ENCODE data around the gene CACNB3.

Gene CACNB3

DNA sequence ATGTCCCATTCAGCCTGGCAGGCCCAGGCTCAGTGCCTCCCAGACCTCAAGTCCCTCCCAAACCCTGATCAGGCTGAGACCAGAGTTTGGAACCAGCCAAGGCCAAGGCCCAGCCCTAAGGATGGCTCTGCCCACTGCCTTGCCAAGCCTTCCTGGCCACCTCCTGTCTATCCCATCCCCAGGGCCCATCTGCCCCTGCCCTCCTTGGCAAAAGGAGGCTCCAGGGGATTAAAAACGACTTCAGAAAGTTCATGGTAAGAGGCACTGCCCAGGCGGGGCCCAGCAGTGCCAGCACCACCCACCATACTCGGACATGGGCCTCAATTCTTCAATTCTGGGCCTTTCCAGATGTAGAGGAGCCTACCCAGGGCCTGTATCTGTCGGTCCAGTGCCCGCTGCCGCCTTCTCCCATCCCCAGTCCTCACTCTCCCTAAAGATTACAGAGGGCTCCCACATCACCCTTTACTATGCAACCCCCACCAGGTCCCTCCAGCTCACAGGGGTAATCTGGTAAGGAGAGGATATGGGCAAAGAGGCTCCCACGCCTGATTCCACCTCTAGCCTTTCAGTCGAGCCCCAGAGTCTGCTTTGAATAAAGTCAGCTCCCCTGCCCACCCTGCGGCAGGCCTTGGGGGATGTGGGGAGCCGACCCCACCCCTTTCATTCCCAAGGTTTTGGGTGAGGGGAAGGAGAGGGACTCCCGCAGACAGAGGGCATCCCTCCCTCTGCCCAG is 30.3 kb upstream of the CACNB3 start:
- DNase-seq (ENCODE audit: insufficient read length, low spot score) (no peak), FAIRE-seq (peak; percentile 42)

DNA sequence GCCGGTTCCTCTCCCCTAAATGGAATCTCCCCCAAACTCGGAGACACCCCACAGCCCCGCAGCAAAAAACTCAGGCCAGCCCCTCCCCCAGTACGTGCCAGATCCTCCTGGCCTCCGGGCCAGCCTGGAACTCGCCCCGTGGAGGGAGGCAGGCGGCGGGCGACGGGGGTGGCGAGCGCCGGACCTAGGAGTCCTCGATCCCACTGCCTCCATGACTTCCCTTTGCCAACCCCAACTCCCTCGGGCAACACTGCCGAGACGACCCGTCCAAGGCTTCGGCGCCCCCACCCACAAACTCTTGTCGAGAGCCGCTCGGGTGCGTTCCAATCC is 29.8 kb upstream of the CACNB3 start:
- FAIRE-seq (no peak), DNase-seq (ENCODE audit: insufficient read length, low spot score) (no peak)

DNA sequence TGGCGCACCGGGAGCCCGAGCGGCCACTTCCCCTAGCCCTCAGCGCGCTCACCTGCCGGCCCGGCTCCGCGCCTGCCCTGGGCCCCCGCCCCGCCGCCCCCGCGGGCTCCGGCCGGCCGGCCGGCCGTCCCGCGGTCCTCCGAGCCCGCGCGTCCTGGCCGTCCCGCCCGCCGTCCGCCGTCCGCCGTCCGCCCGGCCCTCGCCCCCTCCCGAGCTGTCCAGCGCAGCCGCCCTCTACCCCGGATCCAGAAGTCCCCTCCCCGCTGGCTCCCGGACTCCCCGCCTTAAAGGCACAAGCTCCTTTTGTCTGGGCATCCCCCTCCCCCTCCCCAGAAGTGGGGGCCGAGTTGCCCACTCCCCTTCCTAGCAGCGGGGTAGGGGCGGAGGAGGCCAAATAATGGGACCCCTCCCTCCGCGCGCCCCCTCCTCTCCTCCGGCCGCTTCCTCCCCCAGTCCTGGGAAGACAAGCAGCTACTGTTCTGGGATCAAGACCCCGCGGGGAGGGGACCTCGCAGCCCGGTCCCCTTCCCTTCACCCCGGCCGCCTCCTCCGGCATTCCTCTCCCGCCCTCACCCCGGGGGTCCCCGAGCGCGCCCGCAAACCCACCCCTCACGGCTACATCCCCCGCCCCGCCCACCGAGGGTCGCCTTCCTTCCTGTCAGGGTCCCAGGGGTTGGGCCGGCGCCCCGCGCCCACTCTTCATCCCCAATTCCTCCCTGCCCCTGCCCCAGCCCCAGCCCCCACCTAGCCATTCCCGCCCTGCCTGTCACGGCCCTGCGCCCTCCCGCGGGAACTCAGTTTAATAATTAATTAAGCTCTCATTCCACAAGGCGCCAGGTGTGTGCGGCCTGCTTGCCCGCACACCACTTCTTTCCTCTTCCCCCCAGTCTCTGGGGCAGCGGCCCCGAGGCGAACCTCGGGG is 29.2 kb upstream of the CACNB3 start, which contains the start of gene ADCY6:
ADCY6 (minus strand) TSS at position 236 of the 922 bp plus-strand sequence. CDS start 5,655 bp downstream, outside the sequence.
- peak; percentile 79 for FAIRE-seq
- DNase-seq (ENCODE audit: insufficient read length, low spot score): peak; percentile 84

DNA sequence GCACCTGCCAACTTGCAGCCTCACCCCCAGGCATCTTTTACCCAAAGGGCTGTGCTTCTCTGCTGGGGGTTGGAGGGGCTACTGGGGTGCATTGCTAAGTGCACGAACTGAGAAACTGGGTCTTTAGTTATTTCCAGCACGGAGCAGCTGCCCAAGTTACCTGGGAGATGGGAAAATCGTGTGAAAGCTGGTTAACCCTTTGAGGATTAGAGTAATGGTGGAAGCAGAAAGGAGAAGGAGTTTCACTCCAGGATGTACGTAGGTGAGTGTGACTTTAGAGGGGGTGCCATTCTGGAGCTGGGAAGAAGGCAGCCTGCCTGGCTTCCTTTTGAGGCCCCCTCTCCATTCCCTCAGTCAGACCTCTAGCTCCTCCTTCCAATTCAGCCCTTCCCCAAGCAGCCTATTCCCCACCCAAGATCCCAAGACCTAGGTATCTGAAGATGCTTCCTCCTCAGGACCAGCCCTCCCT is 28.4 kb upstream of the CACNB3 start:
- FAIRE-seq: peak; percentile 45
- DNase-seq (ENCODE audit: insufficient read length, low spot score): no peak

DNA sequence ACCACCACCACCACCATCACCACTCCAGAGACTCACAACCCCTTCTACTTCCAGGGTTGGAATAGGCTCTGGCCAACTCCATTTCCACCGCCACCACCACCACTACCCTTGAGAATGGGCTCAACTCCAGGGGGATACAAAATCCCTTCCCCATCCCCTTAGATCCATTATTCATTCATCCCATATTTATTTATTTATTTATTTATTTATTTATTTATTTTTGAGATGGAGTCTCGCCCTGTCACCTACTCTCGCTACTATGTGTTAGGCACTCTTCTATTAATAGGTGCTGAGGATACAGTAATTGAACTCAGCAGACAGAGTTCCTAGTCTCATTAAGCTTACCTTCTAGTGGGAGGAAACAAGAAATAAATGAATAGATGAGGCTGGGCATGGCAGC is 24.6 kb upstream of the CACNB3 start:
- DNase-seq (ENCODE audit: insufficient read length, low spot score) (no peak), FAIRE-seq (no peak)

DNA sequence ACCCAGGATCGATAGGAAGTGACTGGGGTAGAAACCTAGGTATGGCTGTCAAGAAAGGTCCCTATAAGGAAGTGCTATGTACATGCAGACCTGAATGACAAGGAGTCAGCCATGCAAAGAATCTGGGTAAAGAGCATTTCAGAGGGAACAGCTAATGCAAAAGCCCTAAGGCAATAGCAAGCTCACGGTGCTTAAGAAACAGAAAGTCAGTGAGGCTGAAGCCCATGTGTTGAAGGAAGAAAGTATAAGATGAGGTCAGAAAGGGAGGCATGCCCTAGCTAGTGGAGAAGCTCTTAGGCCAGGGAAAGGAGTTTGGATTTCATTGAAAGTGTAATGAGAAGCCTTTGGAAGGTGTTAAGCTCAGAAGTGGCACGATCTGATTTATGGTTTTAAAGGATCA is 23.4 kb upstream of the CACNB3 start:
- no peak for DNase-seq (ENCODE audit: insufficient read length, low spot score)

DNA sequence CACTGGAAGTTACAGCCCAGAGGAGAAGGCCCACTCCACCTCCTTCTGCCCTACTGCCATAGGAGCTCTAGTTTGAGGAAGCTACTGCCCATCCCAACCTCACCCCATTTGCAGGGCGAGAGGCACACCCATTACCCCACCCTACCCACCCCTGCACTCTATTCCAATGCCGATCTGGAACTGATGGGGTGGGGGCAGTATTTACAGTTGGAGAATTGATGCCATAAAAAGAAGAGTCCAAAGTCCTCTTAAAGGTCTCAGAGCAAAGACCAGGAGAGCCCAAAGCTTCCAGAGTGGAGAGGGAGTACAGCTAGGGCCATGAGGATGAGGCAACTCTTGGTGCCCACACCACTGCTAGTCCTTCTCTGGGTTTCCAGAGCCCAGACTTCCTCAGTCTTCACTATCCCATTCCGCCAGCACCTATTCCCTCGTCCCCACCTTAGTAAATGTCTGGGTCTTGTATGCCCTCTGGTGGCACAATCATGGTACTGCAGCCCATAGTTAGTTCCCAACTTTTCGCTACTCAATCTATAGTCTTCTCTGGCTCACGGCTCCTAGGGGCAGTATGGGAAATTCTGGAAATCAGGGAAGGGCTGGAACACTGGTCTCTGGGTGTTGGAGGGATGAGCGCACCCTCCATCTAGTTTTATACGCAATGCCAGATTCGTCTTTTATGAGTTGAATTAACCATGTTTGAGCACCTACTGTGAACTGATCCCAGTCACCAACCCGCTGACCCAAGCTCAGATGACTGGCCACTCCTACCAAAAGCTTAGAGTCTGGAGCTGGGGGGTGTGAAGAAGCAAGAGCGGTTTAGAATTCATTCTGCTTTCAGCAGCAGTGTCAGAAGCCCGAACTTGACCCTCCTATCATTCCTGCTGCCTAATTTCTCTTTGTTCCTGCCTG is 22.5 kb upstream of the CACNB3 start:
- FAIRE-seq: peak; percentile 96
- DNase-seq (ENCODE audit: insufficient read length, low spot score): peak; percentile 76

More for the DNA sequence above, 23.4 kb upstream of the CACNB3 start:
- no peak for FAIRE-seq

DNA sequence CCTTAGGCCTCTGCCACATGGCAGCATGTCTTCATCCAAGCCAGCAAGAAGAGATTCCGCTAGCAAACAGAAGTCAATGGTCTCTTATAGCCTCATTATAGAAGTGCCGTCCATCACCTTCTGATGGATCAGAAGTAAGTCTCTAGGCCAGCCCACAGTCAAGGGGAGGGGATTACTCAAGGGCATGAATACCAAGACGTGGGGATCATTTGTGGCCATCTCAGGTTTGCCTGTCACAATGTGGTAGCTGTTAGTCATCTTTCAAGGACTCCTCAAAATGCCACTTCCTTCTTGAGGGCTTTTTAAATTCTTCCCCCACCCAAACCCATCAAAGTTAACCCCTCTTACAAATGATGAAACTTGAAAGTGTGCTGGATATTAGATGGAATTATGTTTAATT is 21.3 kb upstream of the CACNB3 start:
- DNase-seq (ENCODE audit: insufficient read length, low spot score): no peak
- no peak for FAIRE-seq

DNA sequence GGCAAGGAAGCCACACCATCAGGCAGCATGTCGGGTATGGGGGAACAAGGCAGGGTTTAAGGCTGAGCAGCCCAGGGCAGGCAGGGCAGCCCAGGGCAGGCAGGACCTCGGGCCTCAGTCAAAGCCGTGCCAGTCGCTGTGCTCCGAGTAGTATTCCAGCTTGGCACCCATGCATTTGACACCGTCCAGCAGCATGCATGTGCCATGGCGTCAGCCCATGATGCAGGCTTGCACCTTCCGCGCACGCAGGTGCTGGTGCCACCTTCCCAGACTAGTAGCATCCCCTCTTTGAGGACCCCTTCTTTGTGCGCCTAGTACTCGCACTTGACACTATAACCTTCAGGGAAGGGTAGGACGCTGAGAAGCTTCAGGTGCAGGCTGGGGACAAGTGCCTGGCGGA is 17.8 kb upstream of the CACNB3 start:
- DNase-seq (ENCODE audit: insufficient read length, low spot score): no peak
- FAIRE-seq: no peak

DNA sequence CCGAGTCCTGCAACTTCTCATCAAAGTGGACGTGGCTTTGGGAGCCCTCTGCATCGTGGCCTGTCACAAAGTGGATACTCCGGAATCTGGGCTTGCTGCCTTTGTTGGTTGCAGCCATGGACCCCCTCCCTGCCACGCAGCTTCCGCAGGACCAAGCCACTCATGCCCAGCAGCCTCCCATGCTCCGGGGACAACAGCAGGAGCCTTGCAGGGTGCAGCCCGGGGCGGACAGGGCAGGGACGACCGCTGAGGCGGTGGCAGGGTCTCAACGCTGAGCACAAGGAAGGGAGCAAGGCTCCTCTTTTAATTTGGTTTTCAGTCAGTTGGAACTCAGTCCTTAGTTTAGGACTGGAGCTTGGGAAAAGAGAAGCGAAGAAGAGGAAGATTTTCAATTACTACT is 17.3 kb upstream of the CACNB3 start:
- no peak for DNase-seq (ENCODE audit: insufficient read length, low spot score)
- no peak for FAIRE-seq

DNA sequence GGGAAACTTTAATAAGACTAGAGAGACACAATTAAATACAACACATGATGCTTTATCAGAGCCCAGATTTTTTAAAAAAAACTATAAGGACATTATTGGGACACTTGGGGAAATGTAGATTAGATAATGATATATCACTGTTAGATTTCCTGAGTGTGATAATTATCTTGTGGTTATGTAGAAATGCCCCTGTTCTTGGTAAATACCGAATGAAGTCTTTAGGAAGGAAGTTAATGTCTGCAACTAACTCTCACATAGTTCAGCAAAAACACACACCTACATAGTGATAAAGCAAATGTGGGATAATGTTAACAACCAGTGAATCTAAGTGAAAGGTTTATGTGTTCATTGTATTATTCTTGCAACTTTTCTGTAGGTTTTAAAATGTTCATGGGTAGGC is 14.6 kb upstream of the CACNB3 start:
- FAIRE-seq (no peak), DNase-seq (ENCODE audit: insufficient read length, low spot score) (no peak)

DNA sequence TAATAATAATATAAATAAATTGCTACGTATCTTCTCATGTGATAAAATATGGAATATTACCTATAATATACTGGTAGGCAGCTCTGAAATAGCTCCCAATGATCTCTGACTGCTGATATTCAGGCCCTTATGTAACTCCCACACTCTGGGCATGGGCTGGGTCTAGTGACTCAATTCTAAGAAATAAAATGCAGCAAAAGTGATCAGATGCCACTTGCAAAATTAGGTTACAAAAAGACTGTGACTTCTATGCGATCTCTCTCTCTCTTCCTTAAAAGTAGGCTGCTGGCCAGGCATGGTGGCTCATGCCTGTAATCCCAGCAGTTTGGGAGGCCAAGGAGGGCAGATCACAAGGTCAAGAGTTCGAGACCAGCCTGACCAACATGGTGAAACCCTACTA is 10.3 kb upstream of the CACNB3 start:
- DNase-seq (ENCODE audit: insufficient read length, low spot score) (no peak), FAIRE-seq (no peak)

DNA sequence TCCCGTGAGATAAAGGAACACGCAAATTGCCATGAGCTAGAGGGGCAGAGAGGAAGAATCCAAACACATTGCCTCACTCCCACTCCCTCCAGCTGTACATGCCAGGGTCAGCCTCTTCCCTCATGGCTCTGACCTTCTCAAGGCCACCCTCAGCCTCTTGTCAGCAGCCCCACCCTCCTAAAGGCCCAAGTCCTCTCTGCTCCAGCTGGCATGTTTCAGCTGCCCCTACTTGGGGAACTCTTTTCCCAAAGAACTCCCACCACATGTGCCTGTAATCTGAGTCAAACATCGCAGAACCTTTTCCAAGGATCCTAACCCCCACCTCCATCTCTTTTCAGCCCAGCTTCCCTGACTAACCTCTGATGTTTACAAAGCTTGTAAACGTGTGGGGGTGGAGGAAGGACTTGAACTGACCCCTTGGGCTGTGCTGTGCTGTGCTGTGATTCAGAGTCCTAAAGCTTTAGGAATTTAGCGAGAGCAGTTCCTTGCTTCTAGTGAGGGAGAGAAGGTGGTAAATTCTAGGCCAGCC is 7.3 kb upstream of the CACNB3 start:
- no peak for FAIRE-seq
- DNase-seq (ENCODE audit: insufficient read length, low spot score): no peak

DNA sequence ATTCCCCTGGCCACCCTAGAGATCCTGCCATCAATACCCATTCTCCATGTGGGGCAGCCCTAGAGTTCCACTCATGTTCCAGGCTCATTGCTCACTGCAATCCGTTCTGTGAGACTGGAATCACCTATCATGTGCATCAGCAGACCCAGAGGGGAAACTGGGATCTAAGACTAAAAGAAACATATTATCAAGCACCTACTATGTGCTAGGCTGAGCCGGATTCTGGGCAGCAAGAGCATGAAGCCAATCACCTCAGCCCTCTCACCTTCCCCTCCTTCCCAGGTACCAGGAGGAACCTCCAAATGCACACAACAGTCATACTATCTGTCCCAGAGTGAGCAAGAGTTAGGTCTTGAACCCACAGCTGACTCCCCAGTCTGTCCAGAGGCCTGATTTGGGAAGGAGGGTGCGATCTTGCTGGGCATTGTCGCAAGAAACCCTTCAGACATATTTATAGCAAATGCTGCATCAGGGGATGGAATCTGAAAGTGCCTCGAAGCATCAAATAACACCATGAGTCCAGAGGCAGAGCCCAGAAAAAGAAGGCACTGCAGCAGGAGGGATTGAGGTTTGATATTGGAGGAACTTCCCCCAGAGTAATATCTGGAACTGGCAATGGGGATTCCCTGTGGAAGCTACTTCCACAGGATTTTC is 6.7 kb upstream of the CACNB3 start:
- no peak for FAIRE-seq
- no peak for DNase-seq (ENCODE audit: insufficient read length, low spot score)

DNA sequence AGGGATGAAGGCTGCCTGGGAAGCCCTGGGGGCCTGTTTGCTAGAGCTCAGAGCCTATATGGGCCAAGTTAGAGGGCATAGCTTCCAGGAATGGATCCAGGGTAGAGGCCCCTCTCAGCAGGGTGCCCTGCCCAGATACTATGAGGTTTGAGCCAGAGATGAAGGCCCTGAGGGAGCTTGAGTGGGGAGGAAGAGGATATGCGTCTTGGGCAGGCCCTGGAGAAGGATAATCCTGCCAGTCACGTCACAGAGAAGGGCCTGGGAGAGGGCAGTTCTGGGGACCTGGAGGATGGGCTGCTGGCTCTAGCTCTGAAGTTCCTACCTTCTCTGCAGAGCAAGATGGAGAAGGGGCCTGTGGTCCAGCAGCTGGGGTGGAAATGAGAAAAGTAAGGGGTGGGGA is 5.9 kb upstream of the CACNB3 start:
- FAIRE-seq: no peak
- no peak for DNase-seq (ENCODE audit: insufficient read length, low spot score)

DNA sequence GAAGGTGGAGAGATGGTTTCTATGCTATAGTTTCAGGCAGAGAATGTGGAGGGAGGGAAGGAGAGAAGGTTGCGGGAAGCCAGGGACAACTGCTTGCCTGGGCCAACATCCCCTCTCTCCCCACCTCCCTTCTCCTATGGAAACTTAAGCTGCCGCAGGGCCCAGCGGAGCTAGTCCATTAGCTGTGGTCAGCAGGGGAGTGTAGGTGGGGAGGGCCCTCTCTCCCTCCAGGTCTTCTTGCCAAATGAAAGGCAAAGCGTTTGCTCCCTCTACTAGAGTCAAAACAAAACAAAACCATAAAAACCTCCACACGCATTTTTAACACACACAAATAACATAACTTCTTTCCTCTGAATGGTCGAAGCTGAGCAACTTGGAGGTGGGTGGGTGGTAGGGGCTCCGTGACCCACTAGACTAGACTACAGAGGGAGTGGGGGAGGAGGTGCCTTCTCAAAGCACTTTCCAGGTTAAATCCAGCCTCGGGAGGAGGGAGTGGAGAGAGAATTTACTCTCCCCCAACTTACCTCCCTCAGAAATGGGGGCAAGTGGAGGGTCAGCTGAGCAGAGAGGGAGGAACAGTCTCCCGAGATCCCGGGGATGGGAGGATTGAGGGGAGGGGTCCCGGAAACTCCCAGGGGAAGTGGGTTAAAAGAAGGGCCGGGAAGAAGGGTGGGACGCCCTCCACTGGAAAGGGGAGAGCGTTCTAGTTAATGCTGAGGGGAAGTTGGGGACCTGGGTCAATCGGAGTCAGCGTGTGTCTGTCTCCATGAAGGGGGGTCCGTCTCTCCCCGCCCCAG is 4.6 kb upstream of the CACNB3 start:
- DNase-seq (ENCODE audit: insufficient read length, low spot score) (no peak), FAIRE-seq (no peak)

DNA sequence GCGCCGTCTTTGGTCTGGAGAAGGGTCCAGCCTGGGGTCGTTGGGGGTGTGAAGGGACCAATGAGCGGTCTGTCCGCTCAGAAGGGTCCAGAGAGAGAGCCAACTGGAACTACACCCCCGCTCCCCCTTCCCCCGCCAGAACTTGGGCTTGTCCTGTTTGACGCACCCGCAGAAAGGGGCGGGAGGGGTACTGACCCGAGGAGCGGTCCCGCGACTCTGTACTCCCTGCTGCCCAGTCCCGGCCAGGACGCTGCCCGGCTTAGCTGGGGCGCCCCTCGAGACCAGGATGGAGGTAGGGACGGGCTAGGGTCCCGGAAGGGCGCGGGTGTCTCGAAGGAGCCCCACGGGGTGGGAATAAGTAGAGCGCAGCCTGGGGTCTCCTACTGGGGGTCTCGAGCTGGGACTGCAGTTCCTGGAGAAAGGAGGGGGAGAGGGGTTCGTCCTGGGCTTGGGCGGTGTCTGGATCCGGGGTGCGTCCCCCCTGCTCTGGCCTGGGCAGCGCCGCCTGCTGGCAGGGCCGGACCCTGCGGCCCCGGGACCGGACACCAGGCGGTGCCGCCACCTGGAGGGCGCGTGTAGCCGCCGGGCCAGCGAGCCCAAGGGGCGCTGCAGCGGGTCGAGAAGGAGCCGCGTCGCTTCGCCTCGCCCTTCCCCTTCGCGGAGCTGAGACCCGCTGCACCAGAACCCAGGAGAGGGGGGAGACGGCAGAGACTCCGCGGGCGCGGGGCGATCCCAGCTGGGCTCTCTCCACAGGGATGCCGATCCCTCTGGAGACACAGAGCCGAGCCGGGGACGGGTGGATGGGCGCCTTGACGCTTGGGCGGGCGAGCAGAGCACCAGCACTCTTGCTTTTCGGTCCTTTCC is 3.8 kb upstream of the CACNB3 start:
- FAIRE-seq: peak; percentile 94
- DNase-seq (ENCODE audit: insufficient read length, low spot score): peak; percentile 88

All from GM19239 (cell line).